ENCODE data around the gene TNFAIP2. TPM values are rescaled to one million over a fixed set of nuclear protein-coding genes. Genes with fewer than 3 reads are reported as not detected.
"Not testable (repeated sequence)": the region's sequence is repeated elsewhere in the genome, so short reads cannot be mapped to it uniquely, and the experiment has no call there.

Gene TNFAIP2
- total RNA-seq, 1 experiment from 2014 or later = 43.0 TPM

DNA sequence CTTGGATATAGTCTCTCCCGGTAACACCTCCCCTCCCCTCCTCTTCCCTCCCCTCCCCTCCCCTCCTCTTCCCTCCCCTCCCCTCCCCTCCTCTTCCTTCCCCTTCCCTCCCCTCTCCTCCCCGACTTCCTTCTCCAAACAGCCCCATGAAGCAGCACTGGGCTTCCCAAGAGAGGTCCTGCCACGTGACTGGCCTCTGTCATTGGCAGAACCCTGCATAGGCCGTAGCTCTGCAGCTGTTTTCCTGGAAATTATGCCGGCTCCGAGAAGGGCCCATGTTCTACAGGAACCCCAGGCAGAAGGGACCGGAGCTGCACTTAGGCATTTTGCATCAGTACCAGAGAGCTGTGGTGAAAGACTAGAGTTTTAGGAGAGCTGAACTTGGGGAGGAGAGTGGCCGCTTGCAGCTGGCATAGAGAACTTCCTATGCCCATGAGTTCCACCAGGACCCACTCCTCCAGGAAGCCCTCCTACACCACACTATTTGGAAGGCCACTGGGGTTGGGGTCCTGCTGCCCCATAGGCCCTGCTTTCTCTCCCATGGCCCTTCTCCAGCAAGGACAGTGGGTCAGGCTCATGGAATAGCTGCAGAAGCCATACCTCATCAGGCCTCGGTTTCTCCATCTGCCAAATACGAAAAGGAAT, 5.1 kb upstream of the TNFAIP2 start:
- H3K4me3 ChIP-seq = no peak overlapping the region
- H3K36me3 ChIP-seq = no peaks in the 10 kb centered on the region
- H3K4me1 ChIP-seq (replicated peaks) = peaks cover 23% of the 10 kb centered on the region
- H3K9me3 ChIP-seq (replicated peaks) = no peaks in the 10 kb centered on the region
- no peak for DNase-seq (ENCODE audit: low read depth in 1 of 2, low spot score in 2 of 2)
- no peak overlapping the region for H3K27ac ChIP-seq
- no peaks in the 10 kb centered on the region for H3K27me3 ChIP-seq (replicated peaks)

DNA sequence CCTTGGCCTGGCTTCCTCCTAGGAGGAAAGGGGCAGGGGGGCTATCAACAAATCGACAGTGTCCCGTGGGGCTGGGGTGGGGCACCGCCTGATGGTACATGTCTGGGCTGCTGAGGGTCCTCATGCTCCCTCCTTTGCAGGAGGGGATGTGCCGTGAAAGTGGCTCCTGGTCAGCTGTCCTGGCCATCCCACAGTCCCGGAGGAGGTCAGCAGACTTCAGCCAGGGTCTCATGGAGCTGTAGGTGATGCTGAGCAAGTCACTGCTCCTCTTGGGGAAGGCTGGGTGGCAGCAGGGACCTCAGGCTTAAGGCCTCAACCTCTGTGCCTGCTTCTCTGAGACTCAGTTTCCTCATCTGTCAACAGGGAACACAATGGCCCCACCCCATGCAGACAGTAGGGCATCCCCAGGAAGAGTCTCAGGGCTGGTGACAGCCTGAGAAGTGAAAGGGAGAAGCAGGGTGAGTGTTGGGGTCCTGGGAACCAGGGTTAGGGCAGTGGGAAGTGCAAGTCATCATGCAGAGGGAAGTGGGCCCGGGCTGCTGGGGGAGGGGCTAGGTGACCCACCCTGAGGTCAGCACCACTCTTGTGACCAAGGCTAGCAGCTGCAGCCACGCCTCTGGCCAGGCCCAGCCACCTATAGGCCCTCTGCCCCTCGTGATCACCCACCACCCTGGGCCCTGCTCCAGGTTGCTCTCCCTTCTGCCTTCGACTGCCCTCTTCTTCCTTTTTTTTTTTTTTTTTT, 4.4 kb upstream of the TNFAIP2 start:
- no peak overlapping the region for H3K4me3 ChIP-seq
- no peaks in the 10 kb centered on the region for H3K27me3 ChIP-seq (replicated peaks)
- H3K4me1 ChIP-seq (replicated peaks) = peaks cover 28% of the 10 kb centered on the region
- H3K36me3 ChIP-seq = 0 out of 2 replicates have a peak, but pooled peaks cover 4% of the 10 kb centered on the region
- no peaks in the 10 kb centered on the region for H3K9me3 ChIP-seq (replicated peaks)
- no peak for DNase-seq (ENCODE audit: low read depth in 1 of 2, low spot score in 2 of 2)
- no peak overlapping the region for H3K27ac ChIP-seq

DNA sequence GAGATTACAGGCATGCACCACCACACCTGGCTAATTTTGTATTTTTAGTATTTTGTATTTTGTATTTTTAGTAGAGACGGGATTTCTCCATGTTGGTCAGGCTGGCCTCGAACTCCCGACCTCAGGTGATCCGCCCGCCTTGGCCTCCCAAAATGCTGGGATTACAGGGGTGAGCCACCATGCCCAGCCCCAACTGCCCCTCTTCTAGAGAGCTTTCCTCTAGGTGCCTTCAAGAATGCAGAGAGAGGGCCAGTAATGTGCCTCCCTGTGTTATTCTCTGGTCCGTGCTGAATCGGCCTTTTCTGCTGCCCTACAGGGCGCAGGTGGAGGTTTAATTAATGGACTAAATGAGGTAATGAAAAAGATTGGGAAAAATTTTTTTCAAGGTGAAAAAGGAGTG, 3.7 kb upstream of the TNFAIP2 start:
- DNase-seq (ENCODE audit: low read depth in 1 of 2, low spot score in 2 of 2); H3K9me3 ChIP-seq (replicated peaks): not testable (repeated sequence)

DNA sequence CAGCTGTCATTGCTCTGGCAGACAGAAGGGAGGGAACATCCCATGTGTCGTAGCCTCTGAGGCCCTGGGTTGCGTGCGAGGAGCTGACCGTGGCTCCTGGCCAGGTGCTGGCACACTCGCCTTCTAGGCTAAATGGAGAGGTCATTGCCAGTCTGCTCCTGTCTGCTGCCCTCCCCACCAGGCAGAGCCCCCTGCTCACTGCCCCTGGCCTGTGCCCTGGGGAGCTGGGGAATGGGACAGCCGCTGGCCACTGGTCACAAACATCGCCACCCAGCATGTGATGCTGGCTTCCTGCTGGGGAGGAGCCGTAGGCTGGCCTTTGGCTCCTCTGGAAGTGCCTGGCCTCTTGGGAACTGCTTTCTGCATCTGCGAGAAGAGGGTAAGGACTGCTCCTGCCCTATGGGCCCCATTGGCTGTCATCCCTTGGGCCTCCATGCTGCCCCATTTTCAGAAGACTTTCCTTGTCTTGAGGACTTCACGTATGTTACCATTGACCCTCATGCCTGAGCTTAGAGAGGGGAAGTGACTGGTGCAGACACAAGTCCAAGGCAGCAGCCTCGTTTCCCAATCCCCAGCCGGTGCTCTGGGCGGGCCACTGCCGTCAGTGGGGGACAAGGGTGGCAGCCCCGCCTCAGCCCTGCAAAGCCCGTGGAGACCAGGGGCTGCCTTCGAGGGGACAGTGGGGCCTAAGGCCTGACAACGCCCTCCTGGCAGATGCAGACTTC, 2.0 kb upstream of the TNFAIP2 start:
- Histone ChIP-seq H3K27me3 (replicated peaks) (no peaks in the 10 kb centered on the region), H3K36me3 (peaks cover 4% of the 10 kb centered on the region; the same call in 1 of the 2 replicates), H3K9me3 (replicated peaks) (no peaks in the 10 kb centered on the region), H3K27ac (no peak overlapping the region), H3K4me1 (replicated peaks) (peaks cover 28% of the 10 kb centered on the region), H3K4me3 (no peak overlapping the region)
- no peak for DNase-seq (ENCODE audit: low read depth in 1 of 2, low spot score in 2 of 2)

More for the DNA sequence above, 3.7 kb upstream of the TNFAIP2 start:
- H3K4me3 ChIP-seq; H3K27ac ChIP-seq; H3K36me3 ChIP-seq; H3K27me3 ChIP-seq (replicated peaks): not testable (repeated sequence)
- peaks cover 35% of the 10 kb centered on the region for H3K4me1 ChIP-seq (replicated peaks)

GRCh38 chr14:103121846-103122584, 1.2 kb upstream of the TNFAIP2 start:
- peak; percentile 44 to 60 for DNase-seq (ENCODE audit: low read depth in 1 of 2, low spot score in 2 of 2)
- Histone ChIP-seq H3K9me3 (replicated peaks) (no peaks in the 10 kb centered on the region), H3K27ac (no peak overlapping the region), H3K4me3 (no peak overlapping the region), H3K36me3 (peaks cover 7% of the 10 kb centered on the region; the same call in 1 of the 2 replicates), H3K27me3 (replicated peaks) (no peaks in the 10 kb centered on the region), H3K4me1 (replicated peaks) (peaks cover 28% of the 10 kb centered on the region)

DNA sequence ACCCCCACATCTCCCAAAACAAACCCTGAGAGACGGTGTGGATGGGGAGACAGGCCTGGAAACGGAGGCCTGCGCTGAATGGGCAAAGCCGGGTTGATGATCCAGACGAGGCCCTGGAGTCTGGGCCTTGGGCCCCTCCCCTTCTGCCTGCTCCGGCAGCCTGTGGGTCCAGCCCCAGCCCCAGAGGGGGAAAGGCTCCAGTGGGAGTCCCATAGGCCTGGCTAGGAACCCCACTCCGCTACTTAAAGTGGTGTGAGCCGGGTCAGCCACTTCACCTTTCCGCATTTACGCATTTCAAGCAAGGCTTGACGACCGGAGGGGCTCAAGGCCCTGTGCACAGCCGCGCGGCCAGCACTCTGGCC, 695 bp upstream of the TNFAIP2 start:
- peaks cover 10% of the 10 kb centered on the region for H3K36me3 ChIP-seq
- no peak overlapping the region for H3K27ac ChIP-seq
- H3K4me3 ChIP-seq = peak overlapping the region; percentile 69
- no peaks in the 10 kb centered on the region for H3K9me3 ChIP-seq (replicated peaks)
- peaks cover 28% of the 10 kb centered on the region for H3K4me1 ChIP-seq (replicated peaks)
- no peaks in the 10 kb centered on the region for H3K27me3 ChIP-seq (replicated peaks)
- no peak for DNase-seq (ENCODE audit: low read depth in 1 of 2, low spot score in 2 of 2)

DNA sequence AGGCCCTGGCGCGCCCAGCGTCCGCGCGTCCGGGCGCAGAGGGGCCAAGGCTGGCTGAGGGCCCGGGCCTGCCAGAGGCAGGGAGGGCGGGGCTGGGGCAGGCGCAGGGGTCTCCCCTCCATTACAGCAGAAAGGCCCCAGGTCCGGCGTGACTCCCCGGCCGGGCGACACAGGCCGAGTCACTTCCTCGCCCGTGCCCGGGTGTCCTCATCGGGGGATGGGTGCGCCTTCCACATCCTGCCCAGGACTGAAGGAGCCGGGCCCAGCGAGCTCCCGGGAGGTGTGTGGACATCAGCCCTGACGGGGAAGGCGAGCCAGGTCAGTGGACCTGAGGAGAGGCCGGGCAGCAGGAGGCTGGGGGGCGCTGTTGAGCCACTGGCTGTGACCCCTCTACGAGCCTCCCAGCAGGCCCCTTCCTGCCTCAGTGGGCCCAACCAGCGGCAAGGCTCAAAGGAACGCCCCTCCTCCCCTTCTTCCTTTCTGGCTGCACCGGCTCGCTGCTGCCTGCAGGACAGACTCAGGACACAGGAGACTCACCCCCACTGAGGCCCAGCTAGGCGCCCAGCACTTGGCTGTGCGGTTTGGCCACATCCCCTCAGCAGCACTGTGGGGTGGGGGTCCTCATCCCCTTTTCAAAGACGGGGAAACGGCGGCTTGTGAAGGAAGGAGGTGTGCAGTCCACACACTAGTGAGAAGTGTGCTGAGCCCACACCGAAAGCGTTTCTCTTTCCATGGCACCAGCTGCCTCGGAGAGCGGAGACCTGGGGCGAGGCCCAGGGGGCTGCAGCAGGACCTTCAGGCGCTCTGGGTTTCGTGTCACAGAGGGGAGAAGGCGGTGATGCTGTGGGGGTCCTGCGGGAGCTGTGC, 606 bp downstream of the TNFAIP2 start:
- peaks cover 39% of the 10 kb centered on the region for H3K4me1 ChIP-seq (replicated peaks)
- no peaks in the 10 kb centered on the region for H3K27me3 ChIP-seq (replicated peaks)
- H3K36me3 ChIP-seq = peaks cover 13% of the 10 kb centered on the region
- peak overlapping the region; percentile 69 for H3K4me3 ChIP-seq
- H3K27ac ChIP-seq = peak overlapping the region; percentile 68
- H3K9me3 ChIP-seq (replicated peaks) = no peaks in the 10 kb centered on the region
- DNase-seq (ENCODE audit: low read depth in 1 of 2, low spot score in 2 of 2) = peak; percentile 59 to 67

GRCh38 chr14:103124501-103125001, 1.3 kb downstream of the TNFAIP2 start:
- H3K4me3 ChIP-seq = no peak overlapping the region; the same call in 1 of the 2 replicates
- DNase-seq (ENCODE audit: low read depth in 1 of 2, low spot score in 2 of 2) = no peak
- H3K36me3 ChIP-seq = peaks cover 14% of the 10 kb centered on the region
- no peak overlapping the region for H3K27ac ChIP-seq
- H3K4me1 ChIP-seq (replicated peaks) = peaks cover 46% of the 10 kb centered on the region
- no peaks in the 10 kb centered on the region for H3K27me3 ChIP-seq (replicated peaks)
- no peaks in the 10 kb centered on the region for H3K9me3 ChIP-seq (replicated peaks)

DNA sequence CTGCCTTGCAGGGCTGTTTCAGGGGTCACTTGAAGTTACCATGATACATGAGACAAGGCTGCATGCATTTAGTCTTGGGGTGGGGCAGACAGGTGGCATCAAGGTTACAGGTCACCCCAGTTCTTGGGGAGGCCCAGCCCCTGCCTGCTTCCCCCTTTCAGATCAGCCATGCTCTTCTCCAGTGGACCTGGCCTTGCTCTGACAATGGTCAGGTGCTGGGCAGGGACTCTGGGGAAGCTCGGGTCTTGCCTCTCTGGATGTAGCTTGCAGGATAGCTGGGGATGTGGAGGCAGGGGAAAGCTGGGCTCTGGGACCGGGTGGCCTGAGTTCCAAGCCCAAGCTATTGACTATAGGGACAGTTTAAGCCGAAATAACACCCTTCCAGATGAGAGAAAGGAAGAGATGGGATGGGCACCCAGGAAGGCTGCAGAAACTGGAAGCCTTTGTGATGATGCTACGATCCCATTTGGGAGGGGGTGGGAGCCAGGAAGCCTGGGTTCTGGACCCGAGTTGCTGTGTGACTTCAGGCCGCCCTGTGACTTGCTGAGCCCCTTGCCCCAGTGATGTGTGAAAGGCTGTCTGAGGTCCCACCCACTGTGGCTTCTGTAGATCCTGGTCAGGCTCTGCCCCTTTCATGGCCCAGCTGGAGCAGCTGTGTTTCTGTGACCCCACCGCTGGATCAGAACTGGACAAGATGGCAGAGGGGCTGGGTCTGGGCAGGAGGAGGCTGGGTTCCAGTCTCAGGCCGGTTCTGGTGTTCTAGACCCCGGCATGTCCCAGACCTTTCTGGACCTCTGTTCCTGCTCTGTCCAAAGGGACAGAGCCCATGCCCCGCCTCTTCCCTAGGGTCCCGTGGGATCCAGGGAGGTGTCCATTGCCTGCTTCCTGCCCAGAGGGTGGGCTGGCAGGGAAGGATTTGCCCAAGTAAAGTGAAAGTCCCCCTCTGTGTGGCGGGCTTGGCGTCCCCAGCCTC, 2.1 kb downstream of the TNFAIP2 start:
- H3K27me3 ChIP-seq (replicated peaks) = no peaks in the 10 kb centered on the region
- peaks cover 23% of the 10 kb centered on the region for H3K36me3 ChIP-seq
- no peak overlapping the region for H3K27ac ChIP-seq
- H3K4me3 ChIP-seq = no peak overlapping the region
- H3K4me1 ChIP-seq (replicated peaks) = peaks cover 54% of the 10 kb centered on the region
- H3K9me3 ChIP-seq (replicated peaks) = no peaks in the 10 kb centered on the region
- no peak for DNase-seq (ENCODE audit: low read depth in 1 of 2, low spot score in 2 of 2)

GRCh38 chr14:103126088-103126872, 3.0 kb downstream of the TNFAIP2 start:
- no peak overlapping the region for H3K4me3 ChIP-seq
- no peaks in the 10 kb centered on the region for H3K27me3 ChIP-seq (replicated peaks)
- H3K27ac ChIP-seq = no peak overlapping the region
- H3K4me1 ChIP-seq (replicated peaks) = peaks cover 63% of the 10 kb centered on the region
- no peak for DNase-seq (ENCODE audit: low read depth in 1 of 2, low spot score in 2 of 2)
- H3K9me3 ChIP-seq (replicated peaks) = no peaks in the 10 kb centered on the region
- peaks cover 32% of the 10 kb centered on the region for H3K36me3 ChIP-seq

- Histone ChIP-seq H3K4me3 (no peak overlapping the region), H3K27me3 (replicated peaks) (no peaks in the 10 kb centered on the region), H3K9me3 (replicated peaks) (no peaks in the 10 kb centered on the region), H3K27ac (no peak overlapping the region), H3K4me1 (replicated peaks) (peaks cover 68% of the 10 kb centered on the region), H3K36me3 (peaks cover 36% of the 10 kb centered on the region)
- no peak for DNase-seq (ENCODE audit: low read depth in 1 of 2, low spot score in 2 of 2)
These were observed 3.6 kb downstream of the TNFAIP2 start for GRCh38 chr14:103126873-103127304.
